ENCODE data around the gene DHX32. TPM values are rescaled to one million over a fixed set of nuclear protein-coding genes. Genes with fewer than 3 reads are reported as not detected.

DHX32 gene
- total RNA-seq, 1 donor from 2014 or later = 15.5 TPM

DNA sequence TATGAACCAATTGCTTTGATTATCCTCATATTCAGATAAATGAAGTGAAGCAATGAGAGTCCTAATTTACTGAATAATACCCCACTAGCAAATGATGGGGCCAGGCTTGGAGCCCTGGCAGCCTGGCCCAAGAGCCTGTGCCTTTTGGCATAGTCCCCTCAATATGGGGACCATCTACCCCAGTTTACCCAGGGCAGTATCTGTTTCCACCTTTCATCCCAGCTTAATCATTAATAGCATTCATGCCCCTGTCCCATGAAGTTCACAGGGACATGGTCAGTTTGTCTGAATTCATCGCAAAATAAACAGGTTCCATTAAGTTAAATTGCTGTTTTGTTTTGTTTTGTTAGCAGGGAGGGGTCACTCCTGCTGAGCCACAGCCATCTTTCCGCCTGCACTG, 32.2 kb downstream of the DHX32 start:
- CTCF ChIA-PET = no interaction called here

DNA sequence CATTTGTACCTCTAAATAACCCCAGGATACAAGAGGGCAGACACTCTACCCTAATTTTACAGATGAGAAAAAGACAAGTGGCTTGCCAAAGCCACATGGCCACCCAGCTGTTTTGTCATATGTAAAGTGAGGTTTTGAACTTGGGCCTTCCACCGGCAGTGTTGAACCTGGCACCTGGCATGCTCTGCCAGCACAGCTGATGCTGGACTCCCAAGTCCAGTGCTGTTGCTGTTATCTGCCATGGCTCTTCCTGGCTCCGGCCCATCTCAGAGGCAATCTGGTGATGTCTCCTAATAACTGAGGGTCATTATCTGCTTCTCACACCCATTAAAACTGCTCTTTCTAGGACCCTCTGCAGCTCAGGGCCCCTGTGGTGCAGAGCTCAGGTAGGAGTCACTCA, 32.7 kb downstream of the DHX32 start:
- no peak for DNase-seq
- intact Hi-C loops (cut with micrococcal nuclease) = no loop called here
- peaks cover 66% of the 10 kb centered on the region for H3K36me3 Mint-ChIP-seq (ENCODE audit: low read depth)
- no peaks in the 10 kb centered on the region for H3K27me3 Mint-ChIP-seq
- ChIA-PET CTCF (no interaction called here), POLR2A (no interaction called here)
- no peaks in the 10 kb centered on the region for H3K9me3 Mint-ChIP-seq
- no peaks in the 10 kb centered on the region for H3K4me1 Mint-ChIP-seq
- no peak overlapping the region for H3K4me3 Mint-ChIP-seq
- TF ChIP-seq, protein P1, sequence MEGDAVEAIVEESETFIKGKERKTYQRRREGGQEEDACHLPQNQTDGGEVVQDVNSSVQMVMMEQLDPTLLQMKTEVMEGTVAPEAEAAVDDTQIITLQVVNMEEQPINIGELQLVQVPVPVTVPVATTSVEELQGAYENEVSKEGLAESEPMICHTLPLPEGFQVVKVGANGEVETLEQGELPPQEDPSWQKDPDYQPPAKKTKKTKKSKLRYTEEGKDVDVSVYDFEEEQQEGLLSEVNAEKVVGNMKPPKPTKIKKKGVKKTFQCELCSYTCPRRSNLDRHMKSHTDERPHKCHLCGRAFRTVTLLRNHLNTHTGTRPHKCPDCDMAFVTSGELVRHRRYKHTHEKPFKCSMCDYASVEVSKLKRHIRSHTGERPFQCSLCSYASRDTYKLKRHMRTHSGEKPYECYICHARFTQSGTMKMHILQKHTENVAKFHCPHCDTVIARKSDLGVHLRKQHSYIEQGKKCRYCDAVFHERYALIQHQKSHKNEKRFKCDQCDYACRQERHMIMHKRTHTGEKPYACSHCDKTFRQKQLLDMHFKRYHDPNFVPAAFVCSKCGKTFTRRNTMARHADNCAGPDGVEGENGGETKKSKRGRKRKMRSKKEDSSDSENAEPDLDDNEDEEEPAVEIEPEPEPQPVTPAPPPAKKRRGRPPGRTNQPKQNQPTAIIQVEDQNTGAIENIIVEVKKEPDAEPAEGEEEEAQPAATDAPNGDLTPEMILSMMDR (IDR thresholded peaks at IDR 0.05) = no peak
- no peak for ATAC-seq (ENCODE audit: low read depth)
- H3K27ac Mint-ChIP-seq = no peak overlapping the region

More for the DNA sequence above, 32.2 kb downstream of the DHX32 start:
- no peak for DNase-seq
- Mint-ChIP-seq H3K4me3 (no peak overlapping the region), H3K9me3 (no peaks in the 10 kb centered on the region), H3K36me3 (ENCODE audit: low read depth) (peaks cover 65% of the 10 kb centered on the region), H3K27ac (no peak overlapping the region), H3K27me3 (no peaks in the 10 kb centered on the region), H3K4me1 (no peaks in the 10 kb centered on the region)
- intact Hi-C loops (cut with micrococcal nuclease) = no loop called here
- POLR2A ChIA-PET = no interaction called here
- ATAC-seq (ENCODE audit: low read depth) = no peak
- TF ChIP-seq, protein P1 (IDR thresholded peaks at IDR 0.05) = no peak

DNA sequence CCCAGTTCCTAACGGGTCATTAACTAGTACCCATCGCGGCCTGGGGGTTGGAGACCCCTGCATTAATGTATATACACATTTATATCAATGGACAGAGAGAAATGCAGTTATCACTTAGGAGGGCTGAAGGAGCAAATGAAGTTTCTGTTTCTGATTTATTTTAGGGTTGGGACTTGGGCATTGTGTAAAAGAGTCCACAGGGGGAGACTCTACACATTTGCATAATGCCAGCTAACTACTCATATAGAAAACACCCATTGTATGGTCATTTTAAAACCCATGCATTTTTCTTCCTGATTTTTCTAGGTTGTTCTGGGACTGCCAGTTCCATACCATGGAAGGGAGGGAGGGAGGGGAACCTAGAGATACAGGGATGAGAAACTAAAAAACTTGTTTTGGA, 34.2 kb downstream of the DHX32 start:
- H3K27me3 Mint-ChIP-seq = no peaks in the 10 kb centered on the region
- no peaks in the 10 kb centered on the region for H3K4me1 Mint-ChIP-seq
- TF ChIP-seq, protein P1 (IDR thresholded peaks at IDR 0.05) = no peak
- POLR2A ChIA-PET = no interaction called here
- intact Hi-C loops (cut with micrococcal nuclease) = no loop called here
- CTCF ChIA-PET = no interaction called here
- H3K27ac Mint-ChIP-seq = no peak overlapping the region
- peaks cover 63% of the 10 kb centered on the region for H3K36me3 Mint-ChIP-seq (ENCODE audit: low read depth)
- DNase-seq = no peak
- no peaks in the 10 kb centered on the region for H3K9me3 Mint-ChIP-seq
- no peak for ATAC-seq (ENCODE audit: low read depth)
- no peak overlapping the region for H3K4me3 Mint-ChIP-seq

DNA sequence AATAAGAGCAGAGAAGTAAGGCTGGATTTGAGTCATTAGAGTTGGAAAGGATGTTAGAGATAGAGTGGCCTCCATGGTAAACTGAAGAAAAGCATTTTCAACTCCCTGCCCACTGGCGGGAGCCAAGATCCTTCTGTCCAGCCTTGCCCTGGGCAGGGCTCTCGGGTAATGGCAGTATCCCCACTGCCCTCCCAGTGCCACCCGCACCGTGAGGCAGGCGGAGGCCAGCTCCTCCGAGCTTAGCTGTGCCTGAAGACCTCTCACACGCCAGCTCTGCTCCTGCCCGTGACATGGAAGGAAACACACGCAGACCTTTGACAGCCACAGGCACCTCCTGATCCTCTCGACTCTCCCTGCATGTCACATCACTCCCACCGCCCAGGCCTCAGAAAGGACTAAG, 35.5 kb downstream of the DHX32 start:
- ATAC-seq (ENCODE audit: low read depth) = no peak
- intact Hi-C loops (cut with micrococcal nuclease) = no loop called here
- H3K9me3 Mint-ChIP-seq = no peaks in the 10 kb centered on the region
- H3K4me3 Mint-ChIP-seq = no peak overlapping the region
- no peak for DNase-seq
- H3K27me3 Mint-ChIP-seq = no peaks in the 10 kb centered on the region
- H3K36me3 Mint-ChIP-seq (ENCODE audit: low read depth) = peaks cover 63% of the 10 kb centered on the region
- no peaks in the 10 kb centered on the region for H3K4me1 Mint-ChIP-seq
- ChIA-PET POLR2A (no interaction called here), CTCF (no interaction called here)
- H3K27ac Mint-ChIP-seq = no peak overlapping the region
- TF ChIP-seq, protein P1 (IDR thresholded peaks at IDR 0.05) = no peak

DNA sequence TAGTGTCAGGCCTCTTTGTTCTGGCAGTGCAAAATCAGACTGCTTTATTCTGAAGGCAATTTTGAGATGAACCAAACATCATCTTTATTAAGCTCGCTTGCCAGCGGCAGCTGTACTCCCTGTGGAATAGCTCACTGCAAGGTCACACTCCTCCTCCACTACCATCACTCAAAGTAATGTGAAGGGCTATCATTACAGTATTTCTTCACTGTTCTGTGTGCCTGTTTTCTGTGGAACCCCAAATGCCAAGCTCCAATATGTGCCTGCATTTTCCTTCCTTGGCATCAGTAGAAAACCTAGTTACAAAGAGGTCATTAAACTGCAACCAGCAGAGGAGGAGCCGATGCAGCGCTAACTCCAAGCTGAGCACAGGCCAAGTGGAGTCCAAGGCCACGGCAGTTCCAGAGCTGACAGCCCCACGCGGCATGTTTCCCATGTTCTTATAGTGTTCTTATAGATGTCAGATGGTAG, 36.3 kb downstream of the DHX32 start:
- H3K4me1 Mint-ChIP-seq = no peaks in the 10 kb centered on the region
- no peak overlapping the region for H3K4me3 Mint-ChIP-seq
- ChIA-PET POLR2A (no interaction called here), CTCF (no interaction called here)
- no peaks in the 10 kb centered on the region for H3K27me3 Mint-ChIP-seq
- no peaks in the 10 kb centered on the region for H3K9me3 Mint-ChIP-seq
- H3K36me3 Mint-ChIP-seq (ENCODE audit: low read depth) = peaks cover 66% of the 10 kb centered on the region
- no peak for DNase-seq
- H3K27ac Mint-ChIP-seq = no peak overlapping the region
- ATAC-seq (ENCODE audit: low read depth) = no peak
- intact Hi-C loops (cut with micrococcal nuclease) = no loop called here
- TF ChIP-seq, protein P1 (IDR thresholded peaks at IDR 0.05) = no peak

All from activated B cell treated with CpG ODN at 0.5 μM for 24 hours (primary cell).